GM18867 (cell line): ENCODE results near the gene PSME1.
"Not testable (repeated sequence)": the region's sequence is repeated elsewhere in the genome, so short reads cannot be mapped to it uniquely, and the experiment has no call there.

Experiments used
- ATAC-seq: cut with Tn5 transposase; IDR thresholded peaks from one replicate; pipeline ENCODE4 v1.9.1; 2021; ENCODE audit warnings: mild to moderate bottlenecking, moderate library complexity; ENCODE audit not compliant: unreplicated experiment

PSME1 gene

GRCh38 chr14:24103451-24103850, 32.5 kb upstream of the PSME1 start:
- ATAC-seq = no peak

- not testable (repeated sequence) for ATAC-seq
Measured at GRCh38 chr14:24105609-24106239, 30.3 kb upstream of the PSME1 start.

GRCh38 chr14:24106672-24107271, 29.2 kb upstream of the PSME1 start:
- ATAC-seq = no peak

- peak; percentile 35 for ATAC-seq
Measured at GRCh38 chr14:24108336-24108874, 27.6 kb upstream of the PSME1 start.

- no peak for ATAC-seq
Measured at GRCh38 chr14:24110060-24110459, 25.9 kb upstream of the PSME1 start.

GRCh38 chr14:24110523-24110922, 25.5 kb upstream of the PSME1 start:
- no peak for ATAC-seq

- no peak for ATAC-seq
Measured at GRCh38 chr14:24113379-24113800, 22.6 kb upstream of the PSME1 start.

GRCh38 chr14:24113801-24114531, 22.0 kb upstream of the PSME1 start:
- peak; percentile 28 for ATAC-seq

- ATAC-seq = peak; percentile 83
Measured at GRCh38 chr14:24114532-24115421, 21.2 kb upstream of the PSME1 start, which contains the start of the genes DCAF11 and NRL. DCAF11 (plus strand) TSS chr14:24114777; CDS start chr14:24115595, 818 bp downstream. NRL (minus strand) TSS chr14:24114949; CDS start chr14:24082848, 32,101 bp downstream.

GRCh38 chr14:24115422-24116127, 20.4 kb upstream of the PSME1 start:
- ATAC-seq = no peak

- ATAC-seq = no peak
Measured at GRCh38 chr14:24116128-24116814, 19.7 kb upstream of the PSME1 start.

- no peak for ATAC-seq
Measured at GRCh38 chr14:24117179-24117578, 18.8 kb upstream of the PSME1 start.

- ATAC-seq = no peak
Measured at GRCh38 chr14:24119691-24120090, 16.3 kb upstream of the PSME1 start.

GRCh38 chr14:24121210-24121609, 14.8 kb upstream of the PSME1 start:
- ATAC-seq = no peak

GRCh38 chr14:24122416-24122815, 13.6 kb upstream of the PSME1 start:
- no peak for ATAC-seq

- ATAC-seq = no peak
Measured at GRCh38 chr14:24122898-24123297, 13.1 kb upstream of the PSME1 start.

- no peak for ATAC-seq
Measured at GRCh38 chr14:24123424-24124417, 12.3 kb upstream of the PSME1 start.

GRCh38 chr14:24126939-24127338, 9.1 kb upstream of the PSME1 start:
- ATAC-seq = no peak
